Measurements from ENCODE around the gene SLC35F2. TPM values are rescaled to one million over a fixed set of nuclear protein-coding genes. Genes with fewer than 3 reads are reported as not detected.

The SLC35F2 gene
- total RNA-seq, 3 donors from 2014 or later = 5.7 to 6.9 (median 5.8) TPM

- intact Hi-C loops (cut with DNase I; ENCODE audit: low total_unique reads) = no loop called here
- DNase-seq (ENCODE audit: low spot score in 2 of 2) = no peak
- TF ChIP-seq POLR2A (IDR thresholded peaks at IDR 0.05) = no peak
- TF ChIP-seq POLR2AphosphoS5 (IDR thresholded peaks at IDR 0.05) = no peak
- H3K4me1 ChIP-seq = no peaks in the 10 kb centered on the region
- no peaks in the 10 kb centered on the region for H3K36me3 ChIP-seq
- H3K27me3 ChIP-seq = no peaks in the 10 kb centered on the region
- no peaks in the 10 kb centered on the region for H3K9me3 ChIP-seq
- no peak overlapping the region for H3K4me3 ChIP-seq
- no peak overlapping the region for H3K27ac ChIP-seq
Measured at GRCh38 chr11:107804971-107805370, 53.6 kb downstream of the SLC35F2 start.

- intact Hi-C loops (cut with DNase I; ENCODE audit: low total_unique reads) = no loop called here
- no peak for DNase-seq (ENCODE audit: low spot score in 2 of 2)
- Histone ChIP-seq H3K36me3 (no peaks in the 10 kb centered on the region), H3K4me1 (no peaks in the 10 kb centered on the region), H3K27me3 (no peaks in the 10 kb centered on the region), H3K4me3 (no peak overlapping the region), H3K9me3 (no peaks in the 10 kb centered on the region), H3K27ac (no peak overlapping the region)
- no peak for TF ChIP-seq CTCF (IDR thresholded peaks at IDR 0.05)
- TF ChIP-seq POLR2AphosphoS5 (IDR thresholded peaks at IDR 0.05) = no peak
- TF ChIP-seq POLR2A (IDR thresholded peaks at IDR 0.05) = no peak
Measured at GRCh38 chr11:107804211-107804610, 54.4 kb downstream of the SLC35F2 start.

GRCh38 chr11:107801641-107802040 lies 56.9 kb downstream of the SLC35F2 start:
- Histone ChIP-seq H3K27me3 (no peaks in the 10 kb centered on the region), H3K9me3 (no peaks in the 10 kb centered on the region), H3K27ac (no peak overlapping the region), H3K4me3 (no peak overlapping the region), H3K4me1 (no peaks in the 10 kb centered on the region), H3K36me3 (no peaks in the 10 kb centered on the region)
- DNase-seq (ENCODE audit: low spot score in 2 of 2) = no peak
- intact Hi-C loops (cut with DNase I; ENCODE audit: low total_unique reads) = no loop called here
- TF ChIP-seq POLR2A (IDR thresholded peaks at IDR 0.05) = no peak
- no peak for TF ChIP-seq POLR2AphosphoS5 (IDR thresholded peaks at IDR 0.05)
- no peak for TF ChIP-seq CTCF (IDR thresholded peaks at IDR 0.05)

GRCh38 chr11:107799218-107799859 lies 59.2 kb downstream of the SLC35F2 start:
- no peaks in the 10 kb centered on the region for H3K9me3 ChIP-seq
- TF ChIP-seq POLR2AphosphoS5 (IDR thresholded peaks at IDR 0.05) = no peak
- no peak for TF ChIP-seq POLR2A (IDR thresholded peaks at IDR 0.05)
- peak; percentile 68 to 90 (median 77) for TF ChIP-seq CTCF (IDR thresholded peaks at IDR 0.05)
- intact Hi-C loops (cut with DNase I; ENCODE audit: low total_unique reads) = no loop called here
- no peaks in the 10 kb centered on the region for H3K4me1 ChIP-seq
- no peaks in the 10 kb centered on the region for H3K36me3 ChIP-seq
- no peaks in the 10 kb centered on the region for H3K27me3 ChIP-seq
- H3K4me3 ChIP-seq = no peak overlapping the region
- DNase-seq (ENCODE audit: low spot score in 2 of 2) = peak; percentile 54 to 62
- H3K27ac ChIP-seq = no peak overlapping the region

GRCh38 chr11:107792049-107792443 lies 66.5 kb downstream of the SLC35F2 start:
- intact Hi-C loops (cut with DNase I; ENCODE audit: low total_unique reads) = no loop called here
- Histone ChIP-seq H3K9me3 (no peaks in the 10 kb centered on the region), H3K27ac (no peak overlapping the region), H3K27me3 (no peaks in the 10 kb centered on the region), H3K4me1 (no peaks in the 10 kb centered on the region), H3K36me3 (no peaks in the 10 kb centered on the region), H3K4me3 (no peak overlapping the region)
- no peak for DNase-seq (ENCODE audit: low spot score in 2 of 2)
- no peak for TF ChIP-seq POLR2AphosphoS5 (IDR thresholded peaks at IDR 0.05)
- no peak for TF ChIP-seq CTCF (IDR thresholded peaks at IDR 0.05)
- no peak for TF ChIP-seq POLR2A (IDR thresholded peaks at IDR 0.05)

Measured in breast epithelium (tissue), 4 donors.